ENCODE measurements around the gene CCDC158.
"Not testable (repeated sequence)": the region's sequence is repeated elsewhere in the genome, so short reads cannot be mapped to it uniquely, and the experiment has no call there.

Gene CCDC158

GRCh38 chr4:76364763-76365162 lies 56.2 kb downstream of the CCDC158 start:
- DNase-seq, result no peak

- peak in 1 of 3 donors; percentile 40 for DNase-seq
These were observed 57.2 kb downstream of the CCDC158 start for GRCh38 chr4:76363556-76364290.

GRCh38 chr4:76361689-76362412 lies 59.1 kb downstream of the CCDC158 start:
- DNase-seq, result no peak

- DNase-seq, result not testable (repeated sequence)
These were observed 61.0 kb downstream of the CCDC158 start for GRCh38 chr4:76359881-76360466.

- no peak for DNase-seq
These were observed 63.0 kb downstream of the CCDC158 start for GRCh38 chr4:76357981-76358380.

- DNase-seq, result no peak
These were observed 66.1 kb downstream of the CCDC158 start for GRCh38 chr4:76354517-76355473.

GRCh38 chr4:76342803-76343202 lies 78.1 kb downstream of the CCDC158 start:
- DNase-seq, result no peak

- no peak for DNase-seq
These were observed 78.8 kb downstream of the CCDC158 start for GRCh38 chr4:76342191-76342590.

- DNase-seq, result peak; percentile 22 to 65 (median 42)
These were observed 79.9 kb downstream of the CCDC158 start for GRCh38 chr4:76341063-76341462.

- DNase-seq, result no peak
These were observed 81.6 kb downstream of the CCDC158 start for GRCh38 chr4:76339364-76339763.

- DNase-seq, result no peak
These were observed 86.1 kb downstream of the CCDC158 start for GRCh38 chr4:76334885-76335284.

- no peak for DNase-seq
These were observed 94.4 kb downstream of the CCDC158 start for GRCh38 chr4:76326515-76326914.

- DNase-seq, result no peak
These were observed 95.9 kb downstream of the CCDC158 start for GRCh38 chr4:76325072-76325471.

GRCh38 chr4:76322236-76322635 lies 98.7 kb downstream of the CCDC158 start:
- peak in 1 of 3 donors; percentile 18 for DNase-seq

GRCh38 chr4:76316131-76316530 lies 104.8 kb downstream of the CCDC158 start:
- no peak for DNase-seq

- DNase-seq, result no peak
These were observed 105.5 kb downstream of the CCDC158 start for GRCh38 chr4:76315267-76315918.

GRCh38 chr4:76313547-76313946 lies 107.4 kb downstream of the CCDC158 start:
- no peak for DNase-seq

GRCh38 chr4:76312457-76312856 lies 108.5 kb downstream of the CCDC158 start:
- no peak for DNase-seq

GRCh38 chr4:76311896-76312331 lies 109.0 kb downstream of the CCDC158 start:
- no peak for DNase-seq

- DNase-seq, result no peak
These were observed 110.3 kb downstream of the CCDC158 start for GRCh38 chr4:76310683-76311082.

GRCh38 chr4:76309939-76310550 lies 110.9 kb downstream of the CCDC158 start:
- DNase-seq, result no peak

- no peak for DNase-seq
These were observed 112.4 kb downstream of the CCDC158 start for GRCh38 chr4:76308548-76308947.

Data from suppressor macrophage treated with lipopolysaccharide for 1 hour (primary cell).